ENCODE data around the gene AANAT. TPM values are rescaled to one million over a fixed set of nuclear protein-coding genes. Genes with fewer than 3 reads are reported as not detected.

Gene AANAT
- total RNA-seq, 2 experiments from 2014 or later = not detected

- peaks cover 6% of the 10 kb centered on the region; the same call in 1 of the 2 replicates for H3K79me2 ChIP-seq (ENCODE audit: insufficient read depth, low read depth, low read length)
- intact Hi-C loops (cut with micrococcal nuclease; ENCODE audit: unreplicated experiment) = loop anchor here (1.0 to 5.0 kb wide), 4 partner anchors 15 to 601 kb away; partner anchors contain the start of gene RHBDF2
- BruUV-seq (replicated peaks) = TSS peak; percentile 44
- peak; percentile 98 for DNase-seq (ENCODE audit: low spot score)
- peak overlapping the region; percentile 88 for H3K4me2 ChIP-seq (ENCODE audit: low read length)
- CTCF ChIA-PET (ENCODE audit: unreplicated experiment) = interaction anchor here (0.7 to 1.9 kb wide), 8 partner anchors 10 to 112 kb away, joined by 4 to 15 read pairs (median 6); partner anchors contain the start of gene AANAT
- H3K4me3 ChIP-seq (ENCODE audit: low read depth, low read length, poor library complexity, severe bottlenecking) = peak overlapping the region; percentile 67
- POLR2A ChIA-PET = interaction anchor here (0.5 to 4.7 kb wide), 12 partner anchors 11 to 751 kb away, joined by 3 to 57 read pairs (median 6); partner anchors contain the start of genes AANAT, PRPSAP1, RHBDF2 and UBE2O
- TF ChIP-seq EZH2phosphoT487 (IDR thresholded peaks at IDR 0.05; ENCODE audit: borderline replicate concordance, low read depth, low read length) (no peak), CTCF (conservative IDR thresholded peaks at IDR 0.05; ENCODE audit: low read length) (no peak)
- no peak overlapping the region for H2AFZ ChIP-seq (ENCODE audit: low read length)
- peak overlapping the region; percentile 95 for H3K27ac ChIP-seq (ENCODE audit: low read depth, low read length, poor library complexity, severe bottlenecking)
- no peaks in the 10 kb centered on the region for H3K9me2 ChIP-seq (ENCODE audit: insufficient read depth, low read length)
- H3K4me1 ChIP-seq (ENCODE audit: insufficient read depth, low read length, poor library complexity, severe bottlenecking) = peaks cover 84% of the 10 kb centered on the region
- H4K20me1 ChIP-seq (ENCODE audit: insufficient read depth, low read length) = no peaks in the 10 kb centered on the region
- H3K36me3 ChIP-seq (ENCODE audit: insufficient read depth, low read length) = peaks cover 46% of the 10 kb centered on the region
- H3K9me3 ChIP-seq (ENCODE audit: low read length) = no peaks in the 10 kb centered on the region
These were observed 13.8 kb downstream of the AANAT start for GRCh38 chr17:76481071-76481655.

GRCh38 chr17:76484228-76484725 lies 16.9 kb downstream of the AANAT start:
- CTCF ChIA-PET (ENCODE audit: unreplicated experiment) = interaction anchor here (0.6 kb wide), 2 partner anchors 38 to 604 kb away, joined by 3 to 5 read pairs; no protein-coding TSS in a partner anchor
- H4K20me1 ChIP-seq (ENCODE audit: insufficient read depth, low read length) = no peaks in the 10 kb centered on the region
- POLR2A ChIA-PET = interaction anchor here (4.7 kb wide), 1 partner anchor 8 kb away, joined by 50 read pairs; no protein-coding TSS in a partner anchor

More at GRCh38 chr17:76484228-76484725, 16.9 kb downstream of the AANAT start:
- no peak overlapping the region for H2AFZ ChIP-seq (ENCODE audit: low read length)
- DNase-seq (ENCODE audit: low spot score) = no peak
- H3K4me2 ChIP-seq (ENCODE audit: low read length) = peak overlapping the region; percentile 10
- H3K9me2 ChIP-seq (ENCODE audit: insufficient read depth, low read length) = no peaks in the 10 kb centered on the region
- BruUV-seq (replicated peaks) = no TSS peak
- no peak for TF ChIP-seq CTCF (conservative IDR thresholded peaks at IDR 0.05; ENCODE audit: low read length)
- TF ChIP-seq EZH2phosphoT487 (IDR thresholded peaks at IDR 0.05; ENCODE audit: borderline replicate concordance, low read depth, low read length) = no peak
- H3K4me1 ChIP-seq (ENCODE audit: insufficient read depth, low read length, poor library complexity, severe bottlenecking) = peaks cover 80% of the 10 kb centered on the region
- no peak overlapping the region for H3K4me3 ChIP-seq (ENCODE audit: low read depth, low read length, poor library complexity, severe bottlenecking)
- H3K79me2 ChIP-seq (ENCODE audit: insufficient read depth, low read depth, low read length) = peaks cover 5% of the 10 kb centered on the region; the same call in 1 of the 2 replicates
- H3K9me3 ChIP-seq (ENCODE audit: low read length) = no peaks in the 10 kb centered on the region
- H3K27ac ChIP-seq (ENCODE audit: low read depth, low read length, poor library complexity, severe bottlenecking) = peak overlapping the region; percentile 95
- H3K36me3 ChIP-seq (ENCODE audit: insufficient read depth, low read length) = peaks cover 22% of the 10 kb centered on the region
- intact Hi-C loops (cut with micrococcal nuclease; ENCODE audit: unreplicated experiment) = loop anchor here (5.0 kb wide), 1 partner anchor 598 kb away; no protein-coding TSS in a partner anchor

Data from OCI-LY7 (cell line).